Stimulated activated naive CD8-positive, alpha-beta T cell treated with anti-CD3 and anti-CD28 coated beads, Interleukin-15, amount 100 ng/mL, for 72 hours (primary cell): ENCODE measurements around the gene ATP2A3.
"Not testable (repeated sequence)": the region's sequence is repeated elsewhere in the genome, so short reads cannot be mapped to it uniquely, and the experiment has no call there.

Source experiments
- ATAC-seq: fragments of 150-1000 bp; cut with Tn5 transposase; 2 replicates; pipeline ENCODE4 v1.10.0; 2021; ENCODE audit warnings: mild to moderate bottlenecking, moderate library complexity
- DNase-seq, 2 donors: peaks; one replicate each; pipeline ENCODE4 v3.0.0; 2021 to 2022
- H3K27ac Mint-ChIP-seq, 2 donors: one replicate each; pipeline ENCODE4 v1.8.0; 2022; ENCODE audit warnings: mild to moderate bottlenecking in 2 of 2, mixed read lengths in 2 of 2, moderate library complexity in 2 of 2
- H3K27me3 Mint-ChIP-seq: one replicate; pipeline ENCODE4 v1.8.0; 2022; ENCODE audit warnings: mixed read lengths
- H3K4me1 Mint-ChIP-seq: one replicate; pipeline ENCODE4 v1.8.0; 2022; ENCODE audit warnings: mild to moderate bottlenecking, mixed read lengths
- H3K4me3 Mint-ChIP-seq, 2 donors: one replicate each; pipeline ENCODE4 v1.8.0; 2022; ENCODE audit warnings: mild to moderate bottlenecking in 2 of 2, mixed read lengths in 2 of 2, moderate library complexity in 1 of 2
- H3K9me3 Mint-ChIP-seq, 2 donors: one replicate each; pipeline ENCODE4 v1.8.0; 2022; ENCODE audit warnings: mixed read lengths in 2 of 2

ATP2A3 gene

DNA sequence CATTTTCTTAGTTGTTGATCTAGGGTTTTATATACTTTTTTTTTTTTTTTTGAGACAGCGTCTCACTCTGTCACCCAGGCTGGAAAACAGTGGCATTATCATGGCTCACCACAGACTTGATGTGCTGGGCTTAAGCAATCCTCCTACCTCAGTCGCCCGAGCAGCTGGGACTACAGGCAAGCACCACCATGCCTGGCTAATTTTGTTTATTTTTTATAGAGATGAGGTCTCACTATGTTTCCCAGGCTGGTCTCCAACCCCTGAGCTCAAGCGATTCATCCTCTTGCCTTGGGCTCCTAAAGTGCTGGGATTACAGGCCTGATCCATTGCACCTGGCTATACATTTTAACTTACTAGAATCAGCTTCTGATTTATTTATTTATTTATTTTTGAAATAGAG is 34.2 kb upstream of the ATP2A3 start:
- ATAC-seq: no peak
- no peak overlapping the region for H3K27ac Mint-ChIP-seq

DNA sequence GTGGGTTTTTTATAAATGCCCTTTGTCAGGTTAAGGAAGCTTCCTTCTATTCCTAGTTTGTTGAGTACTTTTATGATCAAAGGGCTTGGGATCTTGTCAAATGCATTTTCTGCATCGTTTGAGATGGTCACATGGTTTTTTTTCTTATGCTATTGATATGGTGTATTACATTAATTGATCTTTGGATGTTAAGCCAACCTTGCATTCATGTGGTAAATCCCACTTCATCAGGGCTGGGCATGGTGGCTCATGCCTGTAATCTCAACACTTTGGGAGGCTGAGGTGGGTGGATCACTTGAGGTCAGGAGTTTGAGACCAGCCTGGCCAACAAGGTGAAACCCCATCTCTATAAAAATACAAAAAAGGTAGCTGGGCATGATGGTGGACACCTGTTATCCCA is 30.8 kb upstream of the ATP2A3 start:
- H3K27me3 Mint-ChIP-seq: peaks cover 16% of the 10 kb centered on the region
- no peak overlapping the region for H3K27ac Mint-ChIP-seq
- no peak for DNase-seq
- ATAC-seq: no peak
- H3K9me3 Mint-ChIP-seq: peaks cover 0 to 7% of the 10 kb centered on the region in 2 donors
- no peak overlapping the region for H3K4me3 Mint-ChIP-seq
- H3K4me1 Mint-ChIP-seq: no peaks in the 10 kb centered on the region

More for the DNA sequence above, 34.2 kb upstream of the ATP2A3 start:
- peaks cover 0 to 7% of the 10 kb centered on the region in 2 donors for H3K9me3 Mint-ChIP-seq
- DNase-seq: no peak
- no peak overlapping the region for H3K4me3 Mint-ChIP-seq
- H3K4me1 Mint-ChIP-seq: no peaks in the 10 kb centered on the region
- H3K27me3 Mint-ChIP-seq: peaks cover under 1% of the 10 kb centered on the region

DNA sequence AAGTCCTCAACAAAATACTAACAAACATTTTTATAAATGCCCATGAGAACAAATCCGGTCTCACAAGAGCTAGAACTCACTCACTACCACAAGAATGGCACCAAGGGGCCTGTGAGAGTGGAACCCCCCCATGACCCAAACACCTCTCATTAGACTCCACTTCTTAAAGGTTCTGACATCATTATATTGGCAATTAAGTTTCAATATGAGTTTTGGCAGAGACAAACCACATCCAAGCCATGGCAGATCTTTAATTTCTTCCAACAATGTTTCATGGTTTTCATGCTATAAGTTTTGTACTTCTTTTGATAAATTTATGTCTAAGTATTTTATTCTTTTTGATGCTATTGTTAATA is 30.0 kb upstream of the ATP2A3 start:
- DNase-seq (no peak), ATAC-seq (peak; percentile 66)
- H3K4me1 Mint-ChIP-seq: no peaks in the 10 kb centered on the region
- no peak overlapping the region for H3K27ac Mint-ChIP-seq
- H3K9me3 Mint-ChIP-seq: peaks cover 0 to 7% of the 10 kb centered on the region in 2 donors
- H3K27me3 Mint-ChIP-seq: peaks cover 16% of the 10 kb centered on the region
- H3K4me3 Mint-ChIP-seq: no peak overlapping the region

DNA sequence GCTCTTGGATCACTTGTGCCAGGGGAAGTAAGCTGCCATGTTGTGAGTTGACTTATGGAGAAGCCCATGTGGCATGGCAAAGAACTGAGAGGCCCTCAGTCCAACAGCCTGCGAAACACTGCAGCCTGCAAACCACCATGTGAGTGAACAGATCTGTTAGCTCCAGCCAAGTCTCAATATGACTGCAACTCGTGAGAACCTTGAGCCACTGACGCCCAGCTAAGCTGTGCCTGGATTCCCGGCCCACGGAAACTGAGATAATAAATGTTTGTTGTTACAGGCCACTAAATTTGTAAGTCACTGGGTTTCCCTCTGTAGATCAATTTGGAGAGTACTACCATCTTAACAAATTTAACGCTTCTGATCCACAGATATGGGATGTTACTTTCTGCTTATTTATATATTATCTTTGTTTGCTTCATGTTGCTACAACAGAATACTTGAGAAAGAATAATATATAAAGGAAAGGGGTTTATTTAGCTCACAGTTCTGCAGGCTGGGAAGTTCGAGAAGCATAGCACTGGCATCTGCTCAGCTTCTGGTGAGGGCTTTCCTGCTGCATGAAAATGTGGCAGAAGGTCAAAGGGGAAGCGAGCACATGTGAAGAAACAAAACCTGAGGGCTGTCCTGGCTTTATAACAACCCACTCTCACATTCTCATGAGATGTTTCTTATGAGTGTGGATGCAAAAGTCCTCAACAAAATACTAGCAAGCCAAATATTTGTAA is 29.4 kb upstream of the ATP2A3 start:
- ATAC-seq (no peak), DNase-seq (no peak)
- Mint-ChIP-seq H3K4me3 (no peak overlapping the region), H3K27ac (no peak overlapping the region), H3K9me3 (peaks cover 0 to 7% of the 10 kb centered on the region in 2 donors), H3K27me3 (peaks cover 16% of the 10 kb centered on the region), H3K4me1 (no peaks in the 10 kb centered on the region)

DNA sequence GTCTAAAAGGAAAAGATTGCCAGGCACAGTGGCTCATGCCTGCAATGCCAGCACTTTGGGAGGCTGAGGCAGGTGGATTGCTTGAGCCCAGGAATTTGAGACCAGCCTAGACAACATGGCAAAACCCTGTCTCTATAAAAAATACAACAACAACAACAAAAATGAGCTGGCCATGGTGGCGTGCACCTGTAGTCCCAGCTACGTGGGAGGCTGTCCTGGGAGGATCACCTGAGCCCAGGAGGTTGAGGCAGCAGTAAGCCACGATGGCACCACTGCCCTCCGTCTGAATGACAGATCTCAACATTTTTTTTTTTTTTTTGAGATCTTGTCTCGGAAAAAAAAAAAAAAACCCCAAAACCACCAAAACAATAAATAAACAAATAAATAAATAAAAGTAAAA is 28.1 kb upstream of the ATP2A3 start:
- no peak overlapping the region for H3K4me3 Mint-ChIP-seq
- H3K27me3 Mint-ChIP-seq: peaks cover 16% of the 10 kb centered on the region
- ATAC-seq (no peak), DNase-seq (no peak)
- H3K27ac Mint-ChIP-seq: no peak overlapping the region
- peaks cover 0 to 7% of the 10 kb centered on the region in 2 donors for H3K9me3 Mint-ChIP-seq
- no peaks in the 10 kb centered on the region for H3K4me1 Mint-ChIP-seq

DNA sequence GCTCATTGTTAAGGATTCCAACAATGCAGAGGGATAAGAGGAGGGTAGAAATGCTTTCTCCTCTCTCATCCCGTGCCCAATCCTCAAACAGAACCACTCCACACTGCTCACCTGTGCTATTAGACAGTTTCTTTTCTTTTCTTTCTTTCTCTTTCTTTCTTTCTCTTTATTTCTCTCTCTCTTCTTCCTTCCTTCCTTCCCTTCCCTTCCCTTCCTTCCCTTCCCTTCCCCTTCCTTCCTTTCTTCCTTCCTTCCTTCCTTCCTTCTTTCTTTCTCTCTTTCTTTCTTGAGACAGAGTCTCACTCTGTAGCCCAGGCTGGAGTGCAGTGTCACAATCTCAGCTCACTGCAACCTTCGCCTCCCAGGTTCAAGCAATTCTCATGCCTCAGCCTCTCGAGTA is 27.5 kb upstream of the ATP2A3 start:
- not testable (repeated sequence) for DNase-seq, H3K4me3 Mint-ChIP-seq, H3K27ac Mint-ChIP-seq, H3K9me3 Mint-ChIP-seq, H3K4me1 Mint-ChIP-seq, ATAC-seq
- peaks cover 16% of the 10 kb centered on the region for H3K27me3 Mint-ChIP-seq

DNA sequence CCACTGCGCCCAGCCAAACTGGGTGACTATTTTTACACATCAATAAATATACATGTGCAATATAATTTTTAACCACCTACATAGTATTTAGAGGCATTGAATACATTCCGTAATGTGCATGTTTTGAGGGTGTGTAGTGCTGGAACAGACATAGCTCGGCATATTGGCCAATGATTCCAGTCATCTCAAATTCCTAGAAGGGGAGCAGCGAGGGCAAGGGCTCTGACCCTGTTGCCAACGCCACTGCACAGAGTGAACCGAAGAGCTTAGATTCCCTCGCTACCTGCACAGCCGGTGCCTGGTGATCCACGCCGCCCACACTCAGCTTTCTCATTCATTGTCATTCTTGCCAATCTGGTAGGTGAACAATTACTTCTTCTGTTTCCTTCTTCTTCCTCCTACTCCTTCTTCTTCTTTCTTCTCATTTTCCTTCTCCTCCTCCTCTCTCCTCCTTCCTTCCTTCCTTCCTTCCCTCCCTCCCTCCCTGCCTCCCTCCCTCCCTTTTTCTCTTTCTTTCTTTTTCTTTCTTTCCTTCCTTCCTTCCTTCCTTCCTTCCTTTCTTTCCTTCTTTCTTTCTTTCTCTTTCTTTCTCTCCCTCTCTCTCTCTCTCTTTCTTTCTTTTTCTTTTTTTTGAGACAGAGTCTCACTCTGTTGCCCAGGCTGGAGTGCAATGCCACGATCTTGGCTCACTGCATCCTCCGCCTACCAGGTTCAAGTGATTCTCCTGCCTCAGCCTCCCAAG is 26.3 kb upstream of the ATP2A3 start:
- no peak overlapping the region for H3K27ac Mint-ChIP-seq
- H3K4me1 Mint-ChIP-seq: no peaks in the 10 kb centered on the region
- H3K4me3 Mint-ChIP-seq: no peak overlapping the region
- peaks cover 0 to 7% of the 10 kb centered on the region in 2 donors for H3K9me3 Mint-ChIP-seq
- no peak for DNase-seq
- H3K27me3 Mint-ChIP-seq: peaks cover 26% of the 10 kb centered on the region
- no peak for ATAC-seq

DNA sequence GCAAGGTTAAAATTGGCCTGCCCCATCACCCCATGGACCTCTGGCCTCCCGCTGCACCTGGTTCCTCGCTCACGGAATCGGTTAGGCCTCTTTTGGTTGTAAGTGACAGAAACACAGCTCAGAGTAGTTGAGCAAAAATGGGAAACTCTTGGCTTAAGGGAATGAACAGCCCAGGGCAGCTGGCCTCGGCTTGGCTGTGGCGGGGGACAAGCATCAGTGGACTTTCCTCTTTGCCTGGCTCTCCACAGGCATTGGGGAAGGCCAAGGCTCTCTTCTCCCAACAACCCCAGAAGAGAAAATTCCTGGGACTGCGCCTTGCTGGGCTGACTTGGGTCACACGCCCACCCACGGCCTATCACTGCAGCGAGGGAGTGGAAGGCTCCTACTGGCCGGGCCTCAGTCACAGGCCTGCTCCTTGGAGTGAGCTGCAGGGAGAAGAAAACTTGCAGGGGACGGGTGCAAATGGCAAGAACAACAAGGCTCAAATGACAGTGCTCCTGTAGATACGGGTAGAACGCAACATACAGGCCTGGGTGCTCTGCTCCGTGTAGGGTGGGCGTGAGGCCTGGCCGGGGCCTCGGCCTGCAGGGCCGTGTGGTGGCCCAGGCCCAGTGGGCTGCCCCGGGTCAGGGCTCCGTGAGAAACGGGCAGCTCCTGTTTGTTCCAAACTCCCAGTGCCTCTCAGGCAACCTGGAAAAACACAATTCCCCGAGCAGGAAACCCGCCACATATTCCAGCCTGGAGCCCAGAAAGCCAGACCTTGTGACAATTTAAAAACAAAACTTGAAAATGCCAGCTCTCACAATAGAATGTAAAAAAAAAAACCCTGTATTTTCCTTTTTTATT is 25.0 kb upstream of the ATP2A3 start:
- Mint-ChIP-seq H3K4me3 (no peak overlapping the region), H3K4me1 (no peaks in the 10 kb centered on the region), H3K27ac (no peak overlapping the region), H3K27me3 (peaks cover 26% of the 10 kb centered on the region), H3K9me3 (no peaks in the 10 kb centered on the region)
- ATAC-seq: no peak
- no peak for DNase-seq

DNA sequence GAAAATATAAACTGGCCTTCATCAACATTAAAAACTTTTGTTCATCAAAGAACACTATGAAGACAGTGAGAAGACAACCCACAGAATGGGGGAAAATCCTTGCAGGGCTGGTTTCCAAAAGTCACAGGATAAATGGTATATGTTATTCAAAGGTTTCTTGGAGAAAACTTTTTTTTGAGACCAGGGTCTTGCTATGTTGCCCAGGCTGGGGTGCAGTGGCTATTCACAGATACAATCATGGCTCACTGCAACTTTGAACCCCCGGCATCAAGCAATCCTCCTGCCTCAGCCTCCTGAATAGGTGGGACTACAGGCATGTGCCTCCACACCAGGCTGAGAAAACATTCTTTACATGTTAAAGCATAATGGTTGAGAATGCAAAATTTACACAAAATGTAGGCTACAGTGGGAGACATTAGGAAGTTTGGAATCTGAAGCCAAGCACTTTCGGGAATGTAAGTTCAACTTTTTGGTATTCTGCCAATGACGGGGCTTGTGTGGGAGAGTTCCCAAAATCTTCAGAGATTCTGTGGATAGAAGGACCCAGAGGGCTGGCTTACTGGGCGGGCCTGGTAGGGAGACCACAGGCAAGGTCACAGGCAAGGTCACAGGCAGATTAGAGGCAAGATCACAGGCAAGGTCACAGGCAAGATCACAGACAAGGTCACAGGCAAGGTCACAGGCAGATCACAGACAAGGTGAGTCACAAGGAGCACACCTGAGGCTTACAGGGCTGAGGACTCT is 24.2 kb upstream of the ATP2A3 start:
- H3K4me1 Mint-ChIP-seq: peaks cover 6% of the 10 kb centered on the region
- peaks cover 25% of the 10 kb centered on the region for H3K27me3 Mint-ChIP-seq
- ATAC-seq: no peak
- no peaks in the 10 kb centered on the region for H3K9me3 Mint-ChIP-seq
- H3K27ac Mint-ChIP-seq: no peak overlapping the region
- no peak overlapping the region for H3K4me3 Mint-ChIP-seq
- no peak for DNase-seq

DNA sequence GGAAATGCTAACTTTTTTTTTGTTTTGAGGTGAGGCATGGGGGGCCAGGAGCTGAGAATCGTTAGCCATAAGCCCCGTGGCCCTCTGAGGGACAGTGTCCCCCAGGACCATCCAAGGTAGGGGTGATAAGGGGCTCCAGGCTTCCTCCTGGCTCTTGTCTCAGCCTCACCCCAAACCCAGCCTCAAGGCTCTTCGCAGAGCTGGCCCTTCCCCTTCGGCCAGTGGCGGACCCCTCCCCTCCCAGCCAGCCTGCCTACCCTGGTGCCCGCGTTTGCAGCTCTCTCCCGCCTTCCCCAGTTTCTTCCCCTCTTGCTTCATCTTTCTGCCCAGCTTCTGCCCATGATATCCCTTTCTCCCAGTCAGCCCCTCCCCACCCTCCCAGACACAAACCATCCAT is 22.7 kb upstream of the ATP2A3 start:
- ATAC-seq (no peak), DNase-seq (no peak)
- Mint-ChIP-seq H3K27ac (no peak overlapping the region), H3K9me3 (no peaks in the 10 kb centered on the region), H3K4me3 (no peak overlapping the region), H3K4me1 (peaks cover 7% of the 10 kb centered on the region), H3K27me3 (peaks cover 17% of the 10 kb centered on the region)

DNA sequence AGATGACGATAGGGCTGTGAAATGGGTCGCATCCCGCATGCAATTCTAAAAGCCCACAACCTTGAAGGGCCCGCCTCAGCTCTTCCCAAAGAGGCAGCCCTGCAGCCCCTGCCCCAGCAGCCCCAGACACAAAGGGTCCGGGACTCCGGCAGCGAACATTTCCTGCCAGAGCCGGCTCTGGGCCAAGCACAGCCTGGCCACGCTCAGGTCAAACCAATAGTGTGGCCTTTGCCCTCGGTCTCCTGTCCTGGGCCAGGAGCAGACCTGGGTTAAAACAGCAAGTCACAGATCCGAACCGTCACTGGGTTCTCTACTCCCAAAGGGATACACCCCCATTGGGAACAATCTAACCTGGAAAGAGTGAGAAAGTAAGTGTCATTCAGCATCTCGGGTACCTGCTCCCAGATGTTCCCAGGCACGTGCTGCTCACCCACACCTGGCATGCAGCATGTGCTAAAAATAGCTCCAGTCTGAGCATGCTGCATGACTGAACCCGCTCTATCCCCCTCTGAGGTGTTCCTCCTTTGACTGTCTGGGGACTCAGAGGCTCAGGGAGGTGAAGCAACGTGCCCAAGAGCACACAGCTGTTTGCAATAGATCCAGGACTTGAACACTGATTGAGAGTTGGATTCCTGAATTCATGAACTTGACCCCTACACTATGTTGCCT is 22.2 kb upstream of the ATP2A3 start:
- no peak overlapping the region for H3K4me3 Mint-ChIP-seq
- DNase-seq: no peak
- ATAC-seq: no peak

DNA sequence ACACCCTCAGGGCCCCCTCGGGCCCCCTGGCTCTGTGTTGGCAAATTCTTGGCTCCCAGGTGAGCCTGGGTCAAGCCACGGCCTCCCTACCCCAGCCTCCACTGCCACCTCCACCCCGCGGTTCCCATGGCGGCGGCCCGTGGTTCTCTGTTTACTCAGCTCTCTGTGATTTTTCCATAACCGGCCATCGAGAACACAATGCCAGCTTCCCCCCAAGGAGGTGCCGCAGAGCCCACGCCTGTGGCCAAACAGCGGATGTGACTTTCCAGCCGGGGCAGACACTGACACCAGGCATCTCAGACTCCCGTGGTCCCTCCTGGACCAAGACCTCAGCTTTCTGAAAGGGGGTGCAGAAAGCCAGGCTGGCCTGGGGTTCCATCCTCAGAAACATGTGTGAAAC is 21.6 kb upstream of the ATP2A3 start:
- Mint-ChIP-seq H3K4me1 (peaks cover 7% of the 10 kb centered on the region), H3K27me3 (peaks cover 10% of the 10 kb centered on the region), H3K4me3 (no peak overlapping the region), H3K27ac (no peak overlapping the region), H3K9me3 (no peaks in the 10 kb centered on the region)
- no peak for DNase-seq
- ATAC-seq: no peak

More for the DNA sequence above, 22.2 kb upstream of the ATP2A3 start:
- Mint-ChIP-seq H3K27me3 (peaks cover 15% of the 10 kb centered on the region), H3K27ac (peak overlapping the region in 1 of 2 donors; percentile 19), H3K4me1 (peaks cover 7% of the 10 kb centered on the region), H3K9me3 (no peaks in the 10 kb centered on the region)

DNA sequence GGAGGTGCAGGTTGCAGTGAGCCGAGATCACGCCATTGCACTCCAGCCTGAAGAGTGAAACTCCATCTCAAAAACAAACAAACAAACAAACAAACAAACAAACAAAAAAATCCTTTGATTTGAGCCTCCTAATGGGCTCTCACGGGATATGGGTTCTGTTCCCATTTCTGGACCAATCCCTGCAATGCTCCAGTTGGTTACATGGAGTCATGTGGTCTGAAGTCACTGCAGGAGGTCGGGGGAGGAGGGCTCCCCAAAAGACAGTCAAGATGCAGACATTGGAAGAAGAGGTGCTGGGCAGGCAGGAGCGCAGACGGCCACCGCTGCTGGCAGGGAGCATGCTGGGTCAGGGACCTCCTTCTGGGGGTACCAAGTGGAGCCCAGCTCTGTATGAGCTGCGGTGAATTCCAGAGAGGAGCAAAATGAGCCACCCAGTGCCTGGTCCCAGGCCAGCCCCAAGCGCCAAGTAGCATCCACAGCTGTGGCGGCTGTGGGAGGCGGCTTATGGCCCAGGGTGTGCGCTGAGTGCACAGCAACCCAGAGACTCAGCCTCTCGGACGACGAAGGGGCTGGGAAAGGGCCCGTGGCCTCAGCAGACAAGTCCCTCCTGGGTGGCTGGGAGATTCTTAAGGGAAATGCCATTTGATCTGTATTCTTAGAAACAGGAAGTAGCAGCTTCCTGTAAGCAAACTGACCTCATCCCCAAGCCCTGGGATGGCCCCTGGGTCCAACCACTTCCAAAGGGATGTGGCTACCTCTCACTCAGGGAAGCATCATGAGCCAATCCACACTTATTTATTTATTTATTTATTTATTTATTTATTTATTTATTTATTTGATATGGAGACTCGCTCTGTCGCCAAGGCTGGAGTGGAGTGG is 19.6 kb upstream of the ATP2A3 start:
- Mint-ChIP-seq H3K27ac (no peak overlapping the region), H3K9me3 (no peaks in the 10 kb centered on the region), H3K27me3 (peaks cover 10% of the 10 kb centered on the region), H3K4me1 (peaks cover 13% of the 10 kb centered on the region), H3K4me3 (no peak overlapping the region)
- DNase-seq: no peak
- no peak for ATAC-seq

DNA sequence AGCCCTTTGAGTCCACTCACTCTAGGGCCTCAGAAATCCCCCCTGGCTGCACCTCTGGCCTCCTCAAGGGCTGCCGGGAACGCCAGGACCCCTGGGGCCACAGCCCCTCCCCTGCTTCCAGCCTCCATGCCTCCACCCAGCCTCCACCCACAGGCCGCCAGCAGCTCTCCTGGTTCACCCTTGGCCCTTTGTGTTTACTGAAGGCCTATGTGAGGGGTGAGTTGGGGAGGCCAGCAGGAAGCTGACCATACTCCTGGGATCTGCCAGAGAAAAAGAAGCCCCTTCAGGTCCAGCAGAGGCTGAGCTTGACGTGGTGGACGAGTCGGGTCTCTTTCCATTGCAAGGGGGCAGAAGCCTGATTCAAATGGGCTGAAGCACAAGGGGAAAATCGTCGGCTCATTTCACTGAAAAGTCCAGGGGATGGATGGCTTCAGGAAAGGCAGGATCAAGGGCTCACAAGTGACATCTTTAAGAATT is 18.3 kb upstream of the ATP2A3 start:
- Mint-ChIP-seq H3K9me3 (no peaks in the 10 kb centered on the region), H3K4me3 (no peak overlapping the region), H3K27me3 (peaks cover 10% of the 10 kb centered on the region), H3K27ac (no peak overlapping the region), H3K4me1 (peaks cover 15% of the 10 kb centered on the region)
- ATAC-seq: no peak
- no peak for DNase-seq
